Panc1 (cell line): ENCODE results near the gene SNAP25.

Source experiments
- CTCF ChIP-seq: fragments of 450-650 bp; IDR thresholded peaks from 2 replicates; pipeline ENCODE4 v1.5.1; 2017; ENCODE audit warnings: mild to moderate bottlenecking
- POLR2AphosphoS5 ChIP-seq: IDR thresholded peaks from 2 replicates; pipeline ENCODE4 v1.6.1; 2012; ENCODE audit warnings: mild to moderate bottlenecking, low read depth, low read length, moderate library complexity

GRCh38 chr20:10250902-10251301 is 32.3 kb downstream of the SNAP25 start:
- TF ChIP-seq CTCF (no peak), POLR2AphosphoS5 (no peak)
